ENCODE data around the gene CEP131. TPM values are rescaled to one million over a fixed set of nuclear protein-coding genes. Genes with fewer than 3 reads are reported as not detected.

CEP131 gene
- total RNA-seq, 1 experiment from 2014 or later: 20.2 TPM

GRCh38 chr17:81140018-81140417, 82.7 kb downstream of the CEP131 start:
- Histone ChIP-seq H3K4me3 (ENCODE audit: insufficient read depth, low read depth, low read length) (no peak overlapping the region), H3K36me3 (replicated peaks; ENCODE audit: control insufficient read depth, insufficient read depth, low read length) (no peaks in the 10 kb centered on the region), H3K27me3 (ENCODE audit: control insufficient read depth, insufficient read depth, low read length) (no peaks in the 10 kb centered on the region)
- DNase-seq: no peak

Other genes starting within 250 kb of the CEP131 start
- gene CHMP6, start 231.1 kb downstream of the CEP131 start, total RNA-seq (2014; rRNA removed; shearing (Covaris generic)): 13.0 and 15.0 TPM in 2 replicates
- gene BAIAP2, start 187.8 kb downstream of the CEP131 start, total RNA-seq (2014; rRNA removed; shearing (Covaris generic)): 14.9 and 19.5 TPM in 2 replicates
- gene PVALEF, start 57.5 kb downstream of the CEP131 start, total RNA-seq (2014; rRNA removed; shearing (Covaris generic)): not detected in 2 replicates
- gene AATK, start 56.7 kb downstream of the CEP131 start, total RNA-seq (2014; rRNA removed; shearing (Covaris generic)): 1.5 and 2.0 TPM in 2 replicates
- gene TEPSIN, start 16.1 kb upstream of the CEP131 start, total RNA-seq (2014; rRNA removed; shearing (Covaris generic)): 18.1 and 19.8 TPM in 2 replicates
- 32.6 and 38.8 TPM in 2 replicates for gene NDUFAF8, start 16.4 kb upstream of the CEP131 start, total RNA-seq (2014; rRNA removed; shearing (Covaris generic))
- gene SLC38A10, start 72.3 kb upstream of the CEP131 start, total RNA-seq (2014; rRNA removed; shearing (Covaris generic)): 39.1 and 44.2 TPM in 2 replicates
- 8.7 and 19.7 TPM in 2 replicates for gene BAHCC1, start 172.5 kb upstream of the CEP131 start, total RNA-seq (2014; rRNA removed; shearing (Covaris generic))

Data from H7 (cell line).